K562 (cell line): ENCODE results near the gene SCN5A.

Experiments used
- MAFK ChIP-seq: IDR thresholded peaks from 2 replicates; pipeline ENCODE4 v1.6.1; 2011; ENCODE audit warnings: low read length, improper control_type of control experiment
- SMAD4 ChIP-seq: fragments of 250-450 bp; sonication (Bioruptor Pico); conservative IDR thresholded peaks from 2 replicates; pipeline ENCODE4 v1.8.0; 2021; ENCODE audit warnings: inconsistent platforms, mild to moderate bottlenecking, moderate library complexity
- YY1 ChIP-seq, 3 experiments: IDR thresholded peaks; 2 replicates each; pipeline ENCODE4 v1.6.1; 2011; ENCODE audit warnings: low read length in 2 of 3, mild to moderate bottlenecking in 2 of 3, moderate library complexity in 2 of 3, borderline replicate concordance in 1 of 3, control low read depth in 1 of 3, low read depth in 1 of 3; ENCODE audit not compliant: insufficient read depth in 3 of 3, insufficient replicate concordance in 2 of 3, control insufficient read depth in 1 of 3, insufficient read length in 1 of 3; ENCODE audit errors: extremely low read depth in 1 of 3

DNA sequence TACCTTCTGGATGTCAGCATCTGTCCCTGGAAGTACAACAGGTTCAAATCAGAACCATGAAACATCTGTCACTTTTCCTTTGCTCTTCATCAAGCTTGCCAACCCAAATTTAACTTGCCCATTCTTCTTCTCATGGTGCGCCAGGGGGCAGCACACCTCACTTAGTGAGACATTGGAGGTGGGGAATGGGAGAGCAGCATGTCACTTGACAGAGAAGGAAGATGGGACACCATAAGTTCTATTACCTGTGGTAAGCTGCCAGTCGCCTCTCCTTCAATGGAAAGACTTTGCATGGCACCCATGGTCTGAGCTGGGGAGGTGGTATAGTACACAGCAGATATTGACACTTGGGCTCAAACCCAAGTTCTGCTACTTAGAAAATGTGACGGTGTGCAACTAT lies 2.9 kb downstream of the SCN5A start:
- no peak for TF ChIP-seq MAFK
- TF ChIP-seq YY1 (IDR thresholded peaks at IDR 0.05; ENCODE audit: borderline replicate concordance in 1 of 3, control insufficient read depth in 1 of 3, extremely low read depth in 1 of 3, insufficient read depth in 3 of 3, insufficient read length in 1 of 3, insufficient replicate concordance in 2 of 3, low read depth in 1 of 3, low read length in 2 of 3) = no peak
- TF ChIP-seq SMAD4 (CRISPR knock-in tag) = no peak
